Activated gamma-delta T cell treated with Interleukin-2 at 50 U/mL for 16 hours (primary cell): ENCODE measurements around the gene CD74.
A peak's percentile ranks its signal among the peaks of the same experiment; 100 is the strongest.
"Not testable (repeated sequence)": the region's sequence is repeated elsewhere in the genome, so short reads cannot be mapped to it uniquely, and the experiment has no call there.

Experiments used
- DNase-seq: peaks from one replicate; pipeline ENCODE4 v3.0.0-alpha.2; 2020

CD74 gene

GRCh38 chr5:150441813-150442698 is 29.3 kb upstream of the CD74 start:
- DNase-seq, result no peak

- DNase-seq, result no peak
Observed at GRCh38 chr5:150440948-150441812, 28.5 kb upstream of the CD74 start.

GRCh38 chr5:150438873-150439546 is 26.3 kb upstream of the CD74 start:
- DNase-seq, result no peak

GRCh38 chr5:150436141-150436680 is 23.5 kb upstream of the CD74 start:
- peak; percentile 93 for DNase-seq

GRCh38 chr5:150434464-150434863 is 21.8 kb upstream of the CD74 start:
- no peak for DNase-seq

GRCh38 chr5:150431574-150431973 is 18.9 kb upstream of the CD74 start:
- no peak for DNase-seq

- DNase-seq, result no peak
Observed at GRCh38 chr5:150431048-150431447, 18.3 kb upstream of the CD74 start.

- no peak for DNase-seq
Observed at GRCh38 chr5:150429410-150429873, 16.7 kb upstream of the CD74 start.

GRCh38 chr5:150428978-150429377 is 16.3 kb upstream of the CD74 start:
- no peak for DNase-seq

- DNase-seq, result no peak
Observed at GRCh38 chr5:150428106-150428876, 15.6 kb upstream of the CD74 start.

- not testable (repeated sequence) for DNase-seq
Observed at GRCh38 chr5:150426165-150426564, 13.5 kb upstream of the CD74 start.

- DNase-seq, result no peak
Observed at GRCh38 chr5:150422758-150423157, 10.0 kb upstream of the CD74 start.

- DNase-seq, result no peak
Observed at GRCh38 chr5:150422075-150422474, 9.4 kb upstream of the CD74 start.

- DNase-seq, result no peak
Observed at GRCh38 chr5:150419630-150420270, 7.0 kb upstream of the CD74 start.

- not testable (repeated sequence) for DNase-seq
Observed at GRCh38 chr5:150413902-150414790, 1.4 kb upstream of the CD74 start.

GRCh38 chr5:150413176-150413901 is 629 bp upstream of the CD74 start:
- no peak for DNase-seq

GRCh38 chr5:150411245-150411979 is 1.3 kb downstream of the CD74 start:
- DNase-seq, result peak; percentile 64

GRCh38 chr5:150410524-150411244 is 2.0 kb downstream of the CD74 start:
- DNase-seq, result peak; percentile 34
